Amniotic stem cell (primary cell): ENCODE results near the gene MXI1.

Experiments used
- DNase-seq: peaks from one replicate; lab custom pipeline; 2025; lab: John Stamatoyannopoulos, UW

Gene MXI1

GRCh38 chr10:110215286-110216170, 8.1 kb downstream of the MXI1 start:
- no peak for DNase-seq

DNA sequence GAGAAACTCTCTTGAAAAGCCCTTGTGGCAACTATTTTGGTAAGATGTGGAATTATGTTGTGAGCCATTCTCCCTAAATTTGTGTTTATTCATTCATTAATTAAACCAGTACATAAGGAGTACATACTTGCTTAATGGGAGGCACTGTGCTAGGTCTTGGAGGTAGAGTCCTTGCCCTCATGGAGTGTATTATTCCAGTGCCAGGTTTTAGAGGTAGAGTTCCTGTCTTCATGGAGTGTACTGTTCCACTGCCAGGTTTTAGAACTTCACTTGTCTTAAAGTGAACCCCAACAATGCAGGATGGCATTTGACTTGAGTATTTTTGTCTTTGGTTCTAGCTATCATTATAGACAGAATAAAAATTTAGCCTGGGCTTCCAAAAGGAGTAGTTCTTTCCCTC, 8.8 kb downstream of the MXI1 start:
- DNase-seq = no peak

- DNase-seq = no peak
Observed at GRCh38 chr10:110216942-110217661, 9.7 kb downstream of the MXI1 start.

DNA sequence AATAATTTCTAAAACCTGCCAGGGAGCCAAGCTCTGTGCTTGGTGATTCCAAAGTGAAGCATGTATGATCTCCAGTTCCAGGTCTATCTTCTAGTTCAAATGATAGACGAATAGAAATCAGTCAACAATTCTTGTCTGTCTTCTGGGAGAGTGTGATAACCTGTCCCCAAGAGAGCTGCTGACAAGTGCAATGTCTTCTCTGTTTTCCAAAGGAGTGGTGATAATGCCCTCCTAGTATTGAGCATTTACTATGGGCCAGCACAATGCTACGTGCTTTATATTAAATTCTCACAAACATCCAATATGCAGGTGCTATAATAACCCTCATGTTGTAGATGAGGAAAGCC, 10.2 kb downstream of the MXI1 start:
- DNase-seq = no peak

DNA sequence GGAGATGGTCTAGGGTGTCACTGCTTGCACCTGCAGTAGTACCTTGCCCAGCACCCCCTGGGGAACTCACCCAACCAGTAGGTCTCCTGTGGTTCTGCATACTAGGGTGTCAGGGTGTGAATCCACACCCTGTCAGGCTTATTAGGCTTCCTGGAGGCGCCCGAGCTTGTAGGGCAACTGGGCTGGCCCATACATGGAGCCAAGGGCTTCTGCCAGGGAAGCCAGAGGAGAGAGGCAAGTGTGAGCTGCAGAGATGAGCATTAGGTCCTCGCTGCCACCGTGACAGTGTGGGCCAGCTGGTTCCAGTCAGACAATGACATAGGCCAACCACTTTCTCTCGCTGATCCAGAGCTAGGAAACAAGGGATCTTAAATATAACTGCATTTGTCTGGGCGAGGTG, 11.2 kb downstream of the MXI1 start:
- no peak for DNase-seq

DNA sequence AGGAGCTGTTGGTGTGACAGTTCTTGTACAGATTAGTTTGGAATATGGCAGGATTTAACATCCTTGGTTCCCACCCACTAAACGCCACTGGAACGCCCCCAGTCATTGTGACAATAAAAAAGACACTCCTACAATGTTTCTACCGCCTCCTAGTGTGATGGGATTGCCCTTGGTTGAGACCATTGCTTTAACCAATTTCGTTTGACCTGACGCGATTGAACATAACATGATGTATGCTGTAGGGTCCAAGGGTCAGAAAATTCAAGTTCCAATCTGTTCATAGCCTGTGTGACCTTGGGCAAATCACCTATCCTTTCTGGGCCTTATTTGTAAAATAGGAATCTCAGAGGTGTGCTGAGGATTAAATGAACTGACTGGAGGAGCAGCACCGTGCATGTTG, 12.5 kb downstream of the MXI1 start:
- DNase-seq = no peak

GRCh38 chr10:110220398-110220797, 13.0 kb downstream of the MXI1 start:
- no peak for DNase-seq

- no peak for DNase-seq
Observed at GRCh38 chr10:110221044-110221720, 13.8 kb downstream of the MXI1 start.

DNA sequence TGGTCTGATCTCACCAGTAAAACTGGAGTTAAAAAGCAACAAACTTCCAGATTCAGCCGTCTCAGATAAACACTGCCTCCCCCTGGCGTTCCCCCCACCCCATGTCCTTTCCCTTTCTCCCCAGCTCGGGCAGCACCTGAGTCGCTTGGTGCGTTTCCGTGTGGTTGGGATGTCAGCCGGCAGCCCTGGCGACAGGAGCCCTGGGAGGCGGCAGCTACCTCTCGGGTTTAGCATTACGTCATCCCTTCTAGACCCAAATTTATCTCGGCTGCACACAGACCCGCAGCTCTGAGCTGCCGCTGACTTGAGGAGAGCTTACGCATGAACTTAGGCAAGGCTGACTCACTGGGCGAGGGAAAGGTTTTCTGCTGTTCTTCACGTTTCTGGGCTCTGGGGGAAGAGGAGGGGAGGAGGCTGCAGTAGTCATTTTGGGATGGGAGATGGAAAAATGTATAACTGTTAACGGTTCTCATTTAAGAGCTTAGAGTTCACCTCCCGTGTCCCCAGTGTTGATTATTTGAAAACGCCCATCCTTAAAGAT, 14.4 kb downstream of the MXI1 start:
- DNase-seq = peak; percentile 87

DNA sequence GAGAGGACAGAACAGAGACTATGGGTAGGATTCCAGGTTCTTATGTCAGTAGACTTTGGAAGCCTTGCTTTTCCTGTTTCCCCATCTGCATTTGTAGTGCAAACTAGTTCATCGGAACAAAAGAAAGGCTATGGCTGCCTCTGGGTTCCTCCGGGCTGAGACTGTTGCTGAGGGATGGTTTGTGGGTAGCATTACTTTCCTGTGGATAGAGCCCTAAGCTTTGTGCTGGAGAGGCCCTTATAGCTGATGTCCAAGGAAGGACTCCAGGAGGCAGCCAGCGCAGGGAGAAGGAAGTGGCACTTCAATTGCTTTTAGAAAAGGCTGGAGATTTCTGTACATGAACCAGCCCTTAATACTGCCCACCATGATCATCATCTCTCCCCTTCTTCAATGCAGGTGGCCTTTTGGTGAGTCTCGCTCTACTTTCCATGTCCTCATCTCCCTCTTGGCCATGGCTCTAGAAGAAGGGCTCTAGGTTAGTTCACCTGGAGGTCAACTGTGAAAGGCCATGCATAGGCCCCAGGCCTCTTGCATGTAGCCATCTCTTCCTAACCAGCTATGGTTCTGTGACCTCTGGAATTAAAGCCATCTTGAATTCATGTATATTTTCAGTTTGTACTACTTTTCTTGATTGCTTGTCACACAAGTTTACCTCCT, 15.4 kb downstream of the MXI1 start:
- no peak for DNase-seq

GRCh38 chr10:110223298-110223925, 16.0 kb downstream of the MXI1 start:
- no peak for DNase-seq

- no peak for DNase-seq
Observed at GRCh38 chr10:110224992-110225391, 17.6 kb downstream of the MXI1 start.

GRCh38 chr10:110225441-110225755, 18.0 kb downstream of the MXI1 start:
- no peak for DNase-seq

DNA sequence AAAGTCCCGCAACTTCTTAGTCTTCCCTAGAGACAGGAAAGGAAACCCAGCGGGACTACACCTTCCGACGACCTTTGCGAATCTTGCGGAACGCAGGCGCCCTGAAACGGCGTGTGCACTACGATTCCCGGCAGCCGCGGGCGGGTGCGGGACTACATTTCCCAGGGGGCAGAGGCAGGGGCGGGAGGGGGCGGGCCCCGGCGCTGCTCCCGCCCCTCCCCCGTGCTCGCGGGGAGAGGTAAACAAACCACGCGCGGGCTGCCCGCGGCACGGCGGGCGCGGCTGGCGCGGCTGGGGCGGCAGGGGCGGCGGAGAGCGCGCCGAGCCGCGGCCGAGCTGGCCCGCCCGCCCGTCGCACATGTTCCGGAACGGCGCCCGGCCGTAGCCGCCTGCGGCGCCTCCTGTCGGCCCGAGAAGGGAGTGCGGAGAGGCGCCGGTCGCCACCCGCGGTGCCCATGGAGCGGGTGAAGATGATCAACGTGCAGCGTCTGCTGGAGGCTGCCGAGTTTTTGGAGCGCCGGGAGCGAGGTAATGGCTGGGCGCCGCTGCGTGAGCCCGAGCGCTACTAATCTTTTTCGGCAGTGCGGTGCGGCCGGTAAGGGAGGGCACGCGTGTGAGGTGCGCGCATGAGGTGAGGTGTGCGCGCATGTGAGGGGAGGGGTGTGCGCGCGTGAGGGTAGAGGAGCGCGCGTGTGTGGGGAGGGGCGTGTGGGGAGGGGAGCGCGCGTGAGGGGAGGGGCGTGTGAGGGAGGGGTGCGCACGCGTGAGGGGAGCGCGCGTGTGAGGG, 18.5 kb downstream of the MXI1 start:
- DNase-seq = peak; percentile 78

DNA sequence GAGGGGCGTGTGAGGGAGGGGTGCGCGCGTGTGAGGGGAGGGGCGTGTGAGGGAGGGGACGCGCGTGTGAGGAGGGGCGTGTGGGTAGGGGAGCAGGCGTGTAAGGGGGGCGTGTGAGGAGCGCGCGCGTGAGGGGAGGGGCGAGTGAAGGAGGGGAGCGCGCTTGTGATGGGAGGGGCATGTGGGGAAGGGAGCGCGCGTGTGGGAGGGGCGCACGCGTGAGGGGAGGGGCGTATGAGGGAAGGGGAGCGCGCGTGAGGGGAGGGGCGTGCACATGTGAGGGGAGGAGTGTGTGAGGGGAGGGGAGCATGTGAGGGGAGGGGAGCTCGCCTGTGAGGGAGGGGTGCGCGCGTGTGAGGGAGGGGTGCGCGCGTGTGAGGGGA, 19.1 kb downstream of the MXI1 start:
- peak; percentile 85 for DNase-seq

DNA sequence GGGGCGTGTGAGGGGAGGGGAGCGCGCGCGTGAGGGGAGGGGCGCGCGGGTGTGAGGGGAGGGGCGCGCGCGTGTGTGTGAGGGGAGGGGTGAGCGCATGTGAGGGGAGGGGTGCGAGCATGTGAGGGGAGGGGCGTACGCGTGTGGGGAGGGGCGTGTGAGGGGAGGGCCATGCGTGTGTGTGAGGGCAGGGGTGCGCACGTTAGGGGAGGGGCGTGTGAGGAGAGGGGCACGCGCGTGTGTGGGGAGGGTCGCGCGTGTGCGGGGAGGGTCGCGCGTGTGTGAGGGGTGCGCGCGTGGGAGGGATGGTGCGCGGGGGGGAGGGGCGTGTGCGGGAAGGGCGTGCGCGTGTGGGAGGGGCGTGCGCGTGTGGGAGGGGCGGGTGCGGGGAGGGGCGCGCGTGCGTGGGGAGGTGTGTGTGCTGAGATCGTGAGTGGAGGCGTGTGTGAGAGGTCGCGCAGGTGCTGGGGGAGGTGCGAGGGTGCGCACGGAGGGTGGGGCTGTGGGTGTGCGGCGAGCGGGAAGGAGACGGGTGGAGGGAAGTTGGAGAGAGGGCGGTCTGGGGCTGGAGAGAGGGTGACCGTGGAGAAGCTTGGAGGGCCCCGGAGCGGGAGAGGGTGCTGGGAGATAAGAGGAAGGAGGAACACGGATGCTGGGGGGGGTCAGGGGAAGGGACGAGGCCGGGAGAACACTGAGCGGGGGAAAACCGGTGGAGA, 19.7 kb downstream of the MXI1 start:
- peak; percentile 85 for DNase-seq

DNA sequence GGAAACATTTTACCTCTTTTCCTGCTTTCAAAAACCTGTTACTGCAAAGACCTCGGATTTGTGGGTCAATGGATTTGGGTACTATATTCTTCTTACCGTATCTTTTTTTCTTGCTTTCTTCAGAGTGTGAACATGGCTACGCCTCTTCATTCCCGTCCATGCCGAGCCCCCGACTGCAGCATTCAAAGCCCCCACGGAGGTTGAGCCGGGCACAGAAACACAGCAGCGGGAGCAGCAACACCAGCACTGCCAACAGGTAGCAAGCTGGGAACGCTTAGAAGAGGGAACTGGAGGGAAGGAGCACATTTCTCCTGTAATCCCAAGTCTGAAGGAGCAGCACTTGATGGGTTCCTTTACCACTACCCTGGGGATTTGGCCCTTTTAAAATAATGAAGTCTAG, 20.7 kb downstream of the MXI1 start:
- no peak for DNase-seq

GRCh38 chr10:110229155-110229554, 21.8 kb downstream of the MXI1 start:
- no peak for DNase-seq

GRCh38 chr10:110233846-110234245, 26.4 kb downstream of the MXI1 start:
- no peak for DNase-seq

DNA sequence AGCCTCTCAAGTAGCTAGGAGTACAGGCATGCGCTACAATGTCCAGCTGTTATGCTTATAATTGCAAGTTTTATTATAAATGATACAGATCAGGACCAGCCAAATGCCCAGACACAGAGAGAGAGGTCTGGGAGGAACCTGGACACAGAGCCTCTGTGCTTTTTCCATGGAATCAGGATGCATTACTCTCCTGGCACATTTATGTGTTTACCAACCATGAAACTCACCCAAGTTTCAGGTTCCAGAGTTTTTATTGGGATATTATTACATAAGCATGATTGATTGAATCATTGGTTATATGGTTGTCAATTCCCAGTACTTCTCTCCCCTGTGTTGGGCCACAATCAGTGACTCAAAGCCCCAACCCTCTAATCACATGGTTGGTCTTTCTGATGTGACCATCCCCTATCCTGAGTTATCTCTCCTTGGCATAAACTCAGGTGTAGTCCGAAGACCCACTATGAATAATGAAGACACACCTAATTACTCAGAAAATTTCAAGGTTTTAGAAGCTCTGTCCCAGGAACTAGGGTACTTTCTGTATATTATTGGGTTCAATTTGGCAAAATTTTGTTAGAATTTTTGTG, 30.6 kb downstream of the MXI1 start:
- no peak for DNase-seq
